PFSK-1 (cell line): ENCODE measurements around the gene KIF5A.

Experiments used
- FOXP2 ChIP-seq: optimal IDR thresholded peaks from 2 replicates; pipeline ENCODE3; 2011; ENCODE audit warnings: borderline replicate concordance, control low read depth, inconsistent platforms; ENCODE audit not compliant: insufficient read depth; ENCODE audit errors: extremely low read length, extremely low read depth
- POLR2AphosphoS5 ChIP-seq: IDR thresholded peaks from 2 replicates; pipeline ENCODE4 v1.6.1; 2012; ENCODE audit warnings: low read depth, mild to moderate bottlenecking, control low read depth, low read length, moderate library complexity
- REST ChIP-seq, 2 experiments: IDR thresholded peaks; 2 replicates each; pipeline versions ENCODE4 v1.6.1 to v1.8.0; 2011 to 2012; ENCODE audit warnings: low read depth in 2 of 2, low read length in 2 of 2, control low read depth in 1 of 2, inconsistent platforms in 1 of 2, mild to moderate bottlenecking in 1 of 2, moderate library complexity in 1 of 2; ENCODE audit not compliant: insufficient read depth in 1 of 2
- SIN3A ChIP-seq: IDR thresholded peaks from 2 replicates; pipeline ENCODE4 v1.6.1; 2012; ENCODE audit warnings: mild to moderate bottlenecking, low read length, moderate library complexity, borderline replicate concordance; ENCODE audit not compliant: insufficient read depth
- TAF1 ChIP-seq: IDR thresholded peaks from 2 replicates; pipeline ENCODE4 v1.6.1; 2012; ENCODE audit warnings: low read length, control low read depth, borderline replicate concordance; ENCODE audit not compliant: insufficient read depth

GRCh38 chr12:57574795-57575194, 25.0 kb downstream of the KIF5A start:
- no peak for TF ChIP-seq REST (IDR thresholded peaks at IDR 0.05; ENCODE audit: insufficient read depth in 1 of 2, low read depth in 2 of 2, low read length in 2 of 2)
- TF ChIP-seq POLR2AphosphoS5: no peak
- no peak for TF ChIP-seq TAF1
- TF ChIP-seq SIN3A: no peak
- TF ChIP-seq FOXP2: no peak
